GM19238 (cell line): Measurements from ENCODE around the gene SYT1.
"Not testable (repeated sequence)": the region's sequence is repeated elsewhere in the genome, so short reads cannot be mapped to it uniquely, and the experiment has no call there.

Source experiments
- DNase-seq: peaks from one replicate; pipeline ENCODE4 v3.0.0; 2011; ENCODE audit warnings: low spot score; ENCODE audit not compliant: insufficient read length

SYT1 gene

GRCh38 chr12:78864403-78864869 lies at the start of gene SYT1:
TSS of gene SYT1 (plus strand) at chr12:78864774.
- DNase-seq: no peak

- DNase-seq: no peak
Observed at GRCh38 chr12:78818487-78818886, 46.1 kb upstream of the SYT1 start.

- no peak for DNase-seq
Observed at GRCh38 chr12:78820946-78821345, 43.6 kb upstream of the SYT1 start.

GRCh38 chr12:78824918-78825317 lies 39.7 kb upstream of the SYT1 start:
- DNase-seq: no peak

GRCh38 chr12:78829690-78830089 lies 34.9 kb upstream of the SYT1 start:
- DNase-seq: no peak

GRCh38 chr12:78835493-78835892 lies 29.1 kb upstream of the SYT1 start:
- no peak for DNase-seq

- DNase-seq: not testable (repeated sequence)
Observed at GRCh38 chr12:78840518-78841019, 24.0 kb upstream of the SYT1 start.

- no peak for DNase-seq
Observed at GRCh38 chr12:78853231-78853630, 11.3 kb upstream of the SYT1 start.

GRCh38 chr12:78863482-78864402 lies 832 bp upstream of the SYT1 start:
- no peak for DNase-seq

GRCh38 chr12:78864870-78865463 lies 393 bp downstream of the SYT1 start:
- DNase-seq: no peak

GRCh38 chr12:78865516-78865915 lies 942 bp downstream of the SYT1 start:
- DNase-seq: no peak

GRCh38 chr12:78866518-78866917 lies 1.9 kb downstream of the SYT1 start:
- DNase-seq: no peak

- DNase-seq: no peak
Observed at GRCh38 chr12:78870539-78870938, 6.0 kb downstream of the SYT1 start.

- no peak for DNase-seq
Observed at GRCh38 chr12:78871566-78871965, 7.0 kb downstream of the SYT1 start.

GRCh38 chr12:78878459-78878858 lies 13.9 kb downstream of the SYT1 start:
- no peak for DNase-seq

- DNase-seq: no peak
Observed at GRCh38 chr12:78878866-78879265, 14.3 kb downstream of the SYT1 start.

- no peak for DNase-seq
Observed at GRCh38 chr12:78880078-78880477, 15.5 kb downstream of the SYT1 start.

- DNase-seq: no peak
Observed at GRCh38 chr12:78881685-78882084, 17.1 kb downstream of the SYT1 start.

- DNase-seq: no peak
Observed at GRCh38 chr12:78885466-78885865, 20.9 kb downstream of the SYT1 start.

- no peak for DNase-seq
Observed at GRCh38 chr12:78886719-78887407, 22.3 kb downstream of the SYT1 start.

- DNase-seq: no peak
Observed at GRCh38 chr12:78887444-78887843, 22.9 kb downstream of the SYT1 start.

- DNase-seq: no peak
Observed at GRCh38 chr12:78888568-78888967, 24.0 kb downstream of the SYT1 start.
